Right lobe of liver (tissue), 6 donors: ENCODE data around the gene CCDC88B. TPM values are rescaled to one million over a fixed set of nuclear protein-coding genes. Genes with fewer than 3 reads are reported as not detected.
A peak's percentile ranks its signal among the peaks of the same experiment; 100 is the strongest.

Experiments used
- ATAC-seq, 4 donors: fragments of 200-7000 bp; cut with Tn5 transposase; one replicate each; pipeline ENCODE4 v1.9.1; 2020; ENCODE audit warnings: mild to moderate bottlenecking in 4 of 4, moderate library complexity in 4 of 4
- DNase-seq, 3 donors: peaks; one replicate each; pipeline ENCODE4 v3.0.0-alpha.2; 2020
- H3K27ac ChIP-seq, 3 donors: fragments of 200-600 bp; one replicate each; pipeline ENCODE4 v1.8.0; 2022
- H3K27me3 ChIP-seq, 2 donors: fragments of 200-600 bp; one replicate each; pipeline ENCODE4 v1.8.0; 2022
- H3K36me3 ChIP-seq, 4 donors: fragments of 200-600 bp; sonication (generic) in 1 of 4; one replicate each; pipeline versions ENCODE4 v1.5.1 to v1.8.0; 2017 to 2022; ENCODE audit warnings: control low read depth in 1 of 4
- H3K4me1 ChIP-seq, 4 donors: fragments of 200-600 bp; sonication (generic) in 1 of 4; one replicate each; pipeline versions ENCODE4 v1.5.1 to v1.8.0; 2017 to 2022; ENCODE audit warnings: control low read depth in 1 of 4
- H3K4me3 ChIP-seq, 3 donors: fragments of 200-600 bp; one replicate each; pipeline ENCODE4 v1.8.0; 2022
- H3K9me3 ChIP-seq, 4 donors: fragments of 200-600 bp; sonication (generic) in 1 of 4; one replicate each; pipeline versions ENCODE4 v1.5.1 to v1.8.0; 2017 to 2022; ENCODE audit warnings: control low read depth in 1 of 4
- POLR2A ChIP-seq: fragments of 450-650 bp; IDR thresholded peaks from one replicate; pipeline ENCODE4 v1.6.1; 2017; ENCODE audit warnings: antibody characterized with exemption, mild to moderate bottlenecking
- WGBS: methylation state at CpG from one replicate; pipeline ENCODE4 v1.1.6; 2018; ENCODE audit warnings: low coverage, low lambda C conversion rate; ENCODE audit not compliant: insufficient coverage; ENCODE audit errors: missing lambda C conversion rate; 5-methylcytosine and 5-hydroxymethylcytosine counted together
- intact Hi-C, 2 donors: fragments of 100-400 bp; cut with DNase I; formaldehyde crosslinking; loops; one replicate each; pipeline versions ENCODE4 v1.11.2 to v1.14.1; 2022
- total RNA-seq, 6 experiments: library from RNA; depleted of rRNA in 2 of 6; stranded (reverse); fragments of >200 nt in 2 of 6; fragmentation: NEBNext Ultra II Directional in 3 of 6; extraction: Animal tissue kit (Norgen Biotek cat#: 25700) in 3 of 6; gene quantifications; one replicate each; pipeline versions ENCODE4 v1.1.0 to v1.2.4, GENCODE V29; 2016 to 2023
- TF ChIP-seq, protein P1 (sequence below), 4 donors: fragments of 200-600 bp in 3 of 4; fragments of 450-650 bp in 1 of 4; IDR thresholded peaks; one replicate each; pipeline versions ENCODE4 v1.5.1 to v1.8.0; 2016 to 2022; ENCODE audit warnings: antibody characterized with exemption in 4 of 4, mild to moderate bottlenecking in 2 of 4
- donor health status: DM: no; HTN: yes; CAD: no.
- donor health status: DM: no; HTN: no; CAD: no.
- donor health status: DM: no; HTN: no; CAD: no.
- donor health status: DM: no; HTN: yes; CAD: no.
- donor health status: DM: no; HTN: yes; CAD: no.

Gene CCDC88B
- total RNA-seq, 6 experiments from 2014 or later = 2.4 to 10.6 (median 4.9) TPM

DNA sequence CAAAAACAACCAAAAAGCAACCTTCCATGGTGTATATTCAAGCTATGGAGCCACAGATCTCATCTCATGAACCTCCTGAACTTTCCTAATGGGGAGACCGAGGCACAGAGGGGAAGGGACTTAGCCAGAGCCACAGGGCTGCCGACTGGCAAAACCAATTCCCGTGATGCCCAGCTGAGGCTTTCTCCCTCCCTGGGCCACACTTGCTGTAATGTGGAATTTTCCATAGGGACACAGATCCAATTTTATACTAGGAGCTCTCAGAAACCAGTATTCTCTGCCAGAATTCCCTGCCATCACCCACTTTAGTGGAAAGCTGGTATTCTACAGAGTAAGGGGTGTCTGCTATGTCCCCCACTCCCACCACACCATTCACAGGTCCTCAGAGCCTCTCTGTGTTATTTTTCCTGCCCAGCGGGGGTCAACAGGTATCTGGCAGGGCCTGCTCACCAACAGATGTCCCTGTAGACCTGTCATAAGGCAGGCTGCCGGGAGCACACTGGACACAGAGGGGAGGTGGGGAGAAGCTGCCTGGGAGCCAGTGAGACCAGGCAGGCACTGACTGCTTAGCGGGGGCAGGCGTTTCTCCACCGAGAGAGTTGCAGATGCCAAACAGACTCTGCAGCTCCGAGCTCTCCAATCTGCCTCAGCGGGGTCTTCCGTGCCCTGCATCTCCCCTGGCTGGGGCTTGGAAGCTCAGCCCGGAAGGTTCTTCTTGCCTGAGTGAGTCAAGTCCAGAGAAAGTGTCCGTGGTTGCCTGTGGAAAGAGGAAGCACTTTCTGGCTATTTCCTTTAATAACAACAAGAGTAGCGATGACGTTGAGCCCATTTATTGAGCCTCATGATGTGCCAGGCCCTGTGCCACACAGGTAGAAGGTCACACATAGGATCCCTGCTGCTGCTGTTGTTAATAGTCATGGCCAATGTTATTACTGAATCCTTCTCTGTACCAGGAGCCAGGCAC, 45.3 kb downstream of the CCDC88B start:
- no peaks in the 10 kb centered on the region for H3K27me3 ChIP-seq
- H3K36me3 ChIP-seq = no peaks in the 10 kb centered on the region
- H3K4me3 ChIP-seq = no peak overlapping the region
- no peak for DNase-seq
- intact Hi-C loops = no loop called here
- H3K4me1 ChIP-seq = no peaks in the 10 kb centered on the region
- TF ChIP-seq POLR2A = no peak
- TF ChIP-seq, protein P1, sequence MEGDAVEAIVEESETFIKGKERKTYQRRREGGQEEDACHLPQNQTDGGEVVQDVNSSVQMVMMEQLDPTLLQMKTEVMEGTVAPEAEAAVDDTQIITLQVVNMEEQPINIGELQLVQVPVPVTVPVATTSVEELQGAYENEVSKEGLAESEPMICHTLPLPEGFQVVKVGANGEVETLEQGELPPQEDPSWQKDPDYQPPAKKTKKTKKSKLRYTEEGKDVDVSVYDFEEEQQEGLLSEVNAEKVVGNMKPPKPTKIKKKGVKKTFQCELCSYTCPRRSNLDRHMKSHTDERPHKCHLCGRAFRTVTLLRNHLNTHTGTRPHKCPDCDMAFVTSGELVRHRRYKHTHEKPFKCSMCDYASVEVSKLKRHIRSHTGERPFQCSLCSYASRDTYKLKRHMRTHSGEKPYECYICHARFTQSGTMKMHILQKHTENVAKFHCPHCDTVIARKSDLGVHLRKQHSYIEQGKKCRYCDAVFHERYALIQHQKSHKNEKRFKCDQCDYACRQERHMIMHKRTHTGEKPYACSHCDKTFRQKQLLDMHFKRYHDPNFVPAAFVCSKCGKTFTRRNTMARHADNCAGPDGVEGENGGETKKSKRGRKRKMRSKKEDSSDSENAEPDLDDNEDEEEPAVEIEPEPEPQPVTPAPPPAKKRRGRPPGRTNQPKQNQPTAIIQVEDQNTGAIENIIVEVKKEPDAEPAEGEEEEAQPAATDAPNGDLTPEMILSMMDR (IDR thresholded peaks at IDR 0.05) = no peak
- H3K27ac ChIP-seq = no peak overlapping the region
- 49% methylated on average over 6 of the region's 15 CpGs for WGBS
- H3K9me3 ChIP-seq = no peaks in the 10 kb centered on the region
- peak in 3 of 4 donors; percentile 17 to 68 (median 52) for ATAC-seq

GRCh38 chr11:64385945-64386704, 46.1 kb downstream of the CCDC88B start:
- intact Hi-C loops = no loop called here
- WGBS = 66% methylated on average over 8 of the region's 11 CpGs
- H3K4me1 ChIP-seq = no peaks in the 10 kb centered on the region
- ATAC-seq (no peak), DNase-seq (no peak)
- H3K27ac ChIP-seq = no peak overlapping the region
- no peaks in the 10 kb centered on the region for H3K36me3 ChIP-seq
- H3K27me3 ChIP-seq = no peaks in the 10 kb centered on the region
- TF ChIP-seq, protein P1 (IDR thresholded peaks at IDR 0.05) = no peak
- TF ChIP-seq POLR2A = no peak
- no peak overlapping the region for H3K4me3 ChIP-seq
- H3K9me3 ChIP-seq = no peaks in the 10 kb centered on the region

- no peak for TF ChIP-seq POLR2A
- TF ChIP-seq, protein P1 (IDR thresholded peaks at IDR 0.05) = no peak
- Histone ChIP-seq H3K4me3 (no peak overlapping the region), H3K36me3 (no peaks in the 10 kb centered on the region), H3K9me3 (no peaks in the 10 kb centered on the region), H3K4me1 (no peaks in the 10 kb centered on the region), H3K27me3 (no peaks in the 10 kb centered on the region), H3K27ac (no peak overlapping the region)
- DNase-seq (no peak), ATAC-seq (no peak)
- intact Hi-C loops = no loop called here
These were observed 47.9 kb downstream of the CCDC88B start for GRCh38 chr11:64387916-64388315.

GRCh38 chr11:64388894-64389293, 48.9 kb downstream of the CCDC88B start:
- H3K4me3 ChIP-seq = no peak overlapping the region
- intact Hi-C loops = no loop called here
- no peaks in the 10 kb centered on the region for H3K36me3 ChIP-seq
- WGBS = 68% methylated on average over 2 of the region's 10 CpGs
- H3K27ac ChIP-seq = no peak overlapping the region
- H3K9me3 ChIP-seq = no peaks in the 10 kb centered on the region
- no peak for ATAC-seq
- H3K27me3 ChIP-seq = no peaks in the 10 kb centered on the region
- no peak for DNase-seq
- no peaks in the 10 kb centered on the region for H3K4me1 ChIP-seq
- no peak for TF ChIP-seq POLR2A
- TF ChIP-seq, protein P1 (IDR thresholded peaks at IDR 0.05) = no peak
